Measurements from ENCODE around the gene FBXL12. TPM values are rescaled to one million over a fixed set of nuclear protein-coding genes. Genes with fewer than 3 reads are reported as not detected.

FBXL12 gene
- polyA plus RNA-seq, 2 of the 4 experiments (the other 2 are of a cell fraction) = 10.3 to 10.5 TPM

- no peak for FAIRE-seq
- 83% methylated on average over 10 of the region's 10 CpGs for WGBS (ENCODE audit: missing lambda C conversion rate)
- POLR2A ChIA-PET = no interaction called here
These were observed 16.9 kb downstream of the FBXL12 start for GRCh38 chr19:9801976-9802375.

DNA sequence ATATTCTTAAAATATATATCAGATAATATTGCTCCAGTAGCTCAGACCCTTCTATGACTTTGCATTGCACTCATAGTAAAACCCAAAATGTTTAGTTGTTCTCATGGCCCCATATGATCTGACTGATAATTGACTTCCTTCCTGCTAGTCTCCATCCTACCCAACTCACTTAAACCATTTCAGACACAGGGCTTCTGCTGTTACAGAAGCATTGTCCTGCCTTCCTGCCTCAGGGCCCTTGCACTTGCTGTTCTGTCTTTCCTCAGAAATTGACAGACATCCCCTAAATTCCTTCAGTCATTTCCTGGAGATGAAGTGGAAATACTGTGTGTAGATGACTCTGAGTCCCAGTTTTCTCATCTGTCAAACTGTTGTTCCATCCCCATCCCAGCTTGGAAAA lies 19.7 kb downstream of the FBXL12 start:
- TF ChIP-seq CBX8 (IDR thresholded peaks at IDR 0.05) (no peak), RNF2 (IDR thresholded peaks at IDR 0.05; ENCODE audit: borderline replicate concordance, low read depth) (no peak), BHLHE40 (IDR thresholded peaks at IDR 0.05; ENCODE audit: low read depth, low read length) (no peak), HOXA7 (CRISPR knock-in tag; IDR thresholded peaks at IDR 0.05) (no peak), RCOR1 (IDR thresholded peaks at IDR 0.05; ENCODE audit: low read depth, low read length) (no peak), CBX2 (IDR thresholded peaks at IDR 0.05; ENCODE audit: borderline replicate concordance, low read depth) (no peak), ZFP36 (IDR thresholded peaks at IDR 0.05; ENCODE audit: borderline replicate concordance, partially characterized antibody) (no peak)
- ChIA-PET POLR2A (interaction anchor here (0.6 kb wide), 1 partner anchor 90 kb away, joined by 6 read pairs; no protein-coding TSS in a partner anchor), CTCF (interaction anchor here (0.6 to 1.3 kb wide), 2 partner anchors 173 to 1105 kb away, joined by 3 read pairs; no protein-coding TSS in a partner anchor)
- ATAC-seq (no peak), FAIRE-seq (no peak), DNase-seq (ENCODE audit: low read depth in 1 of 2, low spot score in 1 of 2) (no peak)
- H3K4me1 ChIP-seq = no peaks in the 10 kb centered on the region
- no peaks in the 10 kb centered on the region for H3K9me3 ChIP-seq
- H3K4me3 ChIP-seq = no peak overlapping the region
- H3K4me2 ChIP-seq = no peak overlapping the region
- no peak overlapping the region for H3K27ac ChIP-seq

More at GRCh38 chr19:9801976-9802375, 16.9 kb downstream of the FBXL12 start:
- Histone ChIP-seq H3K9me3 (no peaks in the 10 kb centered on the region), H3K27ac (no peak overlapping the region), H3K4me1 (no peaks in the 10 kb centered on the region), H3K4me2 (no peak overlapping the region), H3K4me3 (no peak overlapping the region)
- CTCF ChIA-PET = no interaction called here
- no peak for ATAC-seq
- DNase-seq (ENCODE audit: low read depth in 1 of 2, low spot score in 1 of 2) = no peak
- no peak for TF ChIP-seq HEYL (CRISPR knock-in tag; IDR thresholded peaks at IDR 0.05)
- TF ChIP-seq TFCP2L1 (CRISPR knock-in tag; IDR thresholded peaks at IDR 0.05) = no peak
- TF ChIP-seq NPAS2 (CRISPR knock-in tag; IDR thresholded peaks at IDR 0.05; ENCODE audit: borderline replicate concordance) = no peak
- no peak for TF ChIP-seq FOXS1 (CRISPR knock-in tag; IDR thresholded peaks at IDR 0.05)
- no peak for TF ChIP-seq KDM5A (IDR thresholded peaks at IDR 0.05)
- TF ChIP-seq GATA3 (IDR thresholded peaks at IDR 0.05; ENCODE audit: borderline replicate concordance) = no peak
- TF ChIP-seq, protein P1, sequence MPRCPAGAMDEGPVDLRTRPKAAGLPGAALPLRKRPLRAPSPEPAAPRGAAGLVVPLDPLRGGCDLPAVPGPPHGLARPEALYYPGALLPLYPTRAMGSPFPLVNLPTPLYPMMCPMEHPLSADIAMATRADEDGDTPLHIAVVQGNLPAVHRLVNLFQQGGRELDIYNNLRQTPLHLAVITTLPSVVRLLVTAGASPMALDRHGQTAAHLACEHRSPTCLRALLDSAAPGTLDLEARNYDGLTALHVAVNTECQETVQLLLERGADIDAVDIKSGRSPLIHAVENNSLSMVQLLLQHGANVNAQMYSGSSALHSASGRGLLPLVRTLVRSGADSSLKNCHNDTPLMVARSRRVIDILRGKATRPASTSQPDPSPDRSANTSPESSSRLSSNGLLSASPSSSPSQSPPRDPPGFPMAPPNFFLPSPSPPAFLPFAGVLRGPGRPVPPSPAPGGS (IDR thresholded peaks at IDR 0.05) = no peak
- TF ChIP-seq FOSB (CRISPR knock-in tag; IDR thresholded peaks at IDR 0.05) = no peak
- no peak for TF ChIP-seq RARB (CRISPR knock-in tag; IDR thresholded peaks at IDR 0.05)
- TF ChIP-seq PHF8 (IDR thresholded peaks at IDR 0.05; ENCODE audit: borderline replicate concordance, low read depth) = no peak
- TF ChIP-seq HOXB5 (CRISPR knock-in tag; IDR thresholded peaks at IDR 0.05) = no peak
- no peak for TF ChIP-seq RCOR1 (IDR thresholded peaks at IDR 0.05; ENCODE audit: low read depth, low read length)
- TF ChIP-seq CBX2 (IDR thresholded peaks at IDR 0.05; ENCODE audit: borderline replicate concordance, low read depth) = no peak

GRCh38 chr19:9797871-9798270 lies 21.0 kb downstream of the FBXL12 start:
- FAIRE-seq = no peak
- no peak for DNase-seq (ENCODE audit: low read depth in 1 of 2, low spot score in 1 of 2)
- no peak overlapping the region for H3K4me2 ChIP-seq

More at GRCh38 chr19:9797871-9798270, 21.0 kb downstream of the FBXL12 start:
- TF ChIP-seq CEBPB (IDR thresholded peaks at IDR 0.05) (no peak), BHLHE40 (IDR thresholded peaks at IDR 0.05; ENCODE audit: low read depth, low read length) (no peak), EHF (CRISPR knock-in tag; IDR thresholded peaks at IDR 0.05) (no peak), HOXB5 (CRISPR knock-in tag; IDR thresholded peaks at IDR 0.05) (no peak), FOSL2 (IDR thresholded peaks at IDR 0.05) (no peak), FOSL2 (CRISPR knock-in tag; IDR thresholded peaks at IDR 0.05) (no peak), RFX5 (IDR thresholded peaks at IDR 0.05) (no peak), ATOH8 (CRISPR knock-in tag; IDR thresholded peaks at IDR 0.05; ENCODE audit: low read depth) (no peak), MYC (IDR thresholded peaks at IDR 0.05; ENCODE audit: borderline replicate concordance, low read length) (no peak), TP53 (CRISPR knock-in tag; IDR thresholded peaks at IDR 0.05) (no peak), JUN (IDR thresholded peaks at IDR 0.05) (no peak), GATA3 (IDR thresholded peaks at IDR 0.05; ENCODE audit: borderline replicate concordance) (no peak), RARB (CRISPR knock-in tag; IDR thresholded peaks at IDR 0.05) (no peak), POLR2A (IDR thresholded peaks at IDR 0.05; ENCODE audit: low read length) (no peak), KDM5A (IDR thresholded peaks at IDR 0.05) (no peak)
- Histone ChIP-seq H3K4me1 (no peaks in the 10 kb centered on the region), H3K27ac (no peak overlapping the region), H3K4me3 (no peak overlapping the region), H3K9me3 (no peaks in the 10 kb centered on the region)
- 77% methylated on average over 5 of the region's 5 CpGs for WGBS (ENCODE audit: missing lambda C conversion rate)
- ChIA-PET CTCF (no interaction called here), POLR2A (no interaction called here)
- no peak for ATAC-seq
